DOHH2 (cell line): ENCODE data around the gene FAM107A.

Source experiments
- H3F3A ChIP-seq: fragments of 200-600 bp; sonication (generic), shearing (Covaris generic); 2 replicates; pipeline ENCODE4 v1.6.0; 2016; ENCODE audit warnings: antibody characterized with exemption, mild to moderate bottlenecking; ENCODE audit not compliant: control insufficient read depth, insufficient read depth
- H3K27ac ChIP-seq: fragments of 200-600 bp; sonication (generic); 2 replicates; pipeline ENCODE4 v1.5.1; 2014; ENCODE audit warnings: low read depth, mild to moderate bottlenecking, low read length, moderate library complexity
- H3K27me3 ChIP-seq: fragments of 200-600 bp; sonication (generic); 2 replicates; pipeline ENCODE4 v1.6.1; 2014; ENCODE audit warnings: mild to moderate bottlenecking, low read length, mixed read lengths; ENCODE audit not compliant: control insufficient read depth
- H3K36me3 ChIP-seq: fragments of 200-600 bp; sonication (generic); 2 replicates; pipeline ENCODE4 v1.6.1; 2014; ENCODE audit warnings: mild to moderate bottlenecking, low read length, moderate library complexity, mixed read lengths; ENCODE audit not compliant: control insufficient read depth
- H3K4me1 ChIP-seq: fragments of 200-600 bp; sonication (generic); 2 replicates; pipeline ENCODE4 v1.6.1; 2014; ENCODE audit warnings: mild to moderate bottlenecking, low read length, mixed read lengths; ENCODE audit not compliant: control insufficient read depth
- H3K4me2 ChIP-seq: fragments of 200-600 bp; sonication (generic); 2 replicates; pipeline ENCODE4 v1.6.0; 2014; ENCODE audit warnings: mild to moderate bottlenecking, low read length, moderate library complexity
- H3K4me3 ChIP-seq: fragments of 200-600 bp; sonication (generic); 2 replicates; pipeline ENCODE4 v1.5.1; 2014; ENCODE audit warnings: mild to moderate bottlenecking, low read length, mixed read lengths
- H3K79me2 ChIP-seq: fragments of 200-600 bp; sonication (generic); 2 replicates; pipeline ENCODE4 v1.6.1; 2014; ENCODE audit warnings: mild to moderate bottlenecking, low read length, mixed read lengths; ENCODE audit not compliant: control insufficient read depth
- H3K9me2 ChIP-seq: fragments of 200-600 bp; sonication (generic); replicated peaks from 2 replicates; pipeline ENCODE4 v1.6.1; 2014; ENCODE audit warnings: mild to moderate bottlenecking, low read length, mixed read lengths; ENCODE audit not compliant: control insufficient read depth
- H3K9me3 ChIP-seq: fragments of 200-600 bp; sonication (generic); 2 replicates; pipeline ENCODE4 v1.6.1; 2014; ENCODE audit warnings: antibody characterized with exemption, low read length, mixed read lengths; ENCODE audit not compliant: control insufficient read depth, insufficient read depth
- H4K20me1 ChIP-seq: fragments of 200-600 bp; sonication (generic); 2 replicates; pipeline ENCODE4 v1.6.0; 2014; ENCODE audit warnings: low read depth, mild to moderate bottlenecking, antibody characterized with exemption, low read length, moderate library complexity; ENCODE audit not compliant: control insufficient read depth, insufficient read depth
- EZH2phosphoT487 ChIP-seq: fragments of 200-600 bp; sonication (generic); IDR thresholded peaks from 2 replicates; pipeline ENCODE4 v1.6.1; 2017; ENCODE audit warnings: borderline replicate concordance, mild to moderate bottlenecking, antibody characterized with exemption, low read length, moderate library complexity, mixed read lengths
- TF ChIP-seq, protein P1 (sequence below): fragments of 200-600 bp; sonication (generic); IDR thresholded peaks from one replicate; pipeline ENCODE4 v1.5.1; 2014; ENCODE audit warnings: antibody characterized with exemption, mild to moderate bottlenecking, low read depth, low read length; ENCODE audit not compliant: poor library complexity, severe bottlenecking

The FAM107A gene

DNA sequence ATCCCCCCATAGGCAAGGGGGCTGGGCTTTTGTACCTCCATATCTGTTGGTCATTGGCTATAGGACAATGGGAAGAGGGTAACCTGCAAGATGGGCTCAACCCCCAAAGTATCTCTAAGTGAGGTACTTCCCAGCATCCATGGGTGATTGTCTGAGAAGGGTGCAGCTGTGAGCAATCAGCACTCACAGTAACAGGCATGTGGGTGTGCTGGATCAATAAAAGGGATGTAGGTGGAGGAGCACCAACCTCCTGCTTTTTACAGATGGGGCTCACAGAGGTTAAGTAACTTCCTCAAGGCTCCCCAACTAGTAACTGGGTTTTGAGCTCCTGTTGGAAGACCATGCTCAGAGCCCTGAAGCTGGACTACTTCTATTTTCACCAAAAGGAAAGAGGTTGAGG lies 26.4 kb upstream of the FAM107A start:
- H3K79me2 ChIP-seq, result no peaks in the 10 kb centered on the region
- H3K4me1 ChIP-seq, result no peaks in the 10 kb centered on the region
- H3K4me3 ChIP-seq, result no peak overlapping the region
- H3K9me3 ChIP-seq, result no peaks in the 10 kb centered on the region
- no peaks in the 10 kb centered on the region for H3K36me3 ChIP-seq
- no peak overlapping the region for H3K4me2 ChIP-seq
- no peaks in the 10 kb centered on the region for H4K20me1 ChIP-seq
- no peak overlapping the region for H3K27ac ChIP-seq
- no peaks in the 10 kb centered on the region for H3F3A ChIP-seq
- TF ChIP-seq, protein P1, sequence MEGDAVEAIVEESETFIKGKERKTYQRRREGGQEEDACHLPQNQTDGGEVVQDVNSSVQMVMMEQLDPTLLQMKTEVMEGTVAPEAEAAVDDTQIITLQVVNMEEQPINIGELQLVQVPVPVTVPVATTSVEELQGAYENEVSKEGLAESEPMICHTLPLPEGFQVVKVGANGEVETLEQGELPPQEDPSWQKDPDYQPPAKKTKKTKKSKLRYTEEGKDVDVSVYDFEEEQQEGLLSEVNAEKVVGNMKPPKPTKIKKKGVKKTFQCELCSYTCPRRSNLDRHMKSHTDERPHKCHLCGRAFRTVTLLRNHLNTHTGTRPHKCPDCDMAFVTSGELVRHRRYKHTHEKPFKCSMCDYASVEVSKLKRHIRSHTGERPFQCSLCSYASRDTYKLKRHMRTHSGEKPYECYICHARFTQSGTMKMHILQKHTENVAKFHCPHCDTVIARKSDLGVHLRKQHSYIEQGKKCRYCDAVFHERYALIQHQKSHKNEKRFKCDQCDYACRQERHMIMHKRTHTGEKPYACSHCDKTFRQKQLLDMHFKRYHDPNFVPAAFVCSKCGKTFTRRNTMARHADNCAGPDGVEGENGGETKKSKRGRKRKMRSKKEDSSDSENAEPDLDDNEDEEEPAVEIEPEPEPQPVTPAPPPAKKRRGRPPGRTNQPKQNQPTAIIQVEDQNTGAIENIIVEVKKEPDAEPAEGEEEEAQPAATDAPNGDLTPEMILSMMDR, result no peak
- no peak for TF ChIP-seq EZH2phosphoT487
- H3K9me2 ChIP-seq, result no peaks in the 10 kb centered on the region
- H3K27me3 ChIP-seq, result peaks cover 25% of the 10 kb centered on the region

DNA sequence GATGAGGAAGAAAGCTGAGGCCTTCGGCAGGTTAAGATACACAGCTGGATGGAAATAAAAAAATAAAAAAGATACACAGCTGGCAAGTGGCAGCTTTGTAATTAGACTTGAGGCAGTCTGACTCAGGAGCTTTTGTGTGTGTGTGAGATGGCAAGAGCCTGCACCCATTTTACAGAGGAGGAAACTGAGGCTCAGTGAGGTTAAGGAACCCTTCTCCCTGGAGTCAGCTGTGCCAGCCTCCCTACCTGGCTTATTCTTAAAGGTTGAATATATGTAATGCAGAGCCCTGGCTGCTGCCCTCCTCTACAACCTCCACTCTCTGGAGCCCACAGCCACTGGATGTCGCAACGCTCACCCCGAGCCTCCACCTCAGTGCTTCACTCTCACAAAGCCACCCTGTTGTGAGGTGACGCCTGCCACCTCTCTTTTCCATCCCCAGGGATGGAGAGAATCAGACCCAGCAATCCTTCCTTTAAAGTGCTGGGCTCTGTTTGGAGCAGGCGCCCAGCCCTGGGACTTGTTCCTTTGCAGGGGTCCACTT lies 20.6 kb upstream of the FAM107A start:
- Histone ChIP-seq H3K9me2 (no peaks in the 10 kb centered on the region), H3K4me2 (no peak overlapping the region), H3K36me3 (no peaks in the 10 kb centered on the region), H3K9me3 (no peaks in the 10 kb centered on the region), H3K4me1 (no peaks in the 10 kb centered on the region), H3K27me3 (peaks cover 11% of the 10 kb centered on the region), H3K4me3 (no peak overlapping the region), H3K27ac (no peak overlapping the region), H3K79me2 (no peaks in the 10 kb centered on the region), H3F3A (no peaks in the 10 kb centered on the region), H4K20me1 (no peaks in the 10 kb centered on the region)
- TF ChIP-seq EZH2phosphoT487, result no peak
- TF ChIP-seq, protein P1, result no peak

DNA sequence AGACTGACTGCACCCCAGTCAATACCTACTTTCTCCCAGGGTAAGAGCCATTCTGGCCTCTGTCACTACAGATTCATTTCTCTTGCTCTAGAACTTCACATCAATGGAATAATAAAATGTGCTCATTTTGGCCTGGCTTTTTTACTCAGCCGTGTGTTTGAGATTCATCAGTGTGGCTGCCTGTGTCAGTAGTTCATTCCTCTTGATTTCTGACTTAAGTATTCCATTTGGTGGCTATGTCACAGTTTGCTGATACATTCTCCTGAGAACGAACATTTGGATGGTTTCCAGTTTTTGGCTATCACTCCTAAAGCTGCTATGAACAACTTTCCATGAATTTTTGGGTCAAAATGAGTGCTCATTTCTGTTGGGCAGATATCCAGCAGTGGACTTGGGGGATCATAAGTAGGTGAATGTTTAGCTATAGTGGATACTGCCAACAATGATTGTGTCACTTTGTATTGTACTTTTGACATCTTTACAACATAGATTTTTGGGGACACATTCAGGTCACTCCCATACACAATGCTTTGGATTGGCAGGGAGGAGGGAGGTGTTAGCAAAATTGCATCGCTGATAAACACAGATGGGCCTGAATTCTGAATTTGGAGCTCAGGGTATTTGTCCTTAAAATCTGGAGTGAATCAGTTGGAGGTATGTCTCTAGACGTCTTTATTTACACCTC lies 19.8 kb upstream of the FAM107A start:
- Histone ChIP-seq H3K36me3 (no peaks in the 10 kb centered on the region), H3K9me2 (no peaks in the 10 kb centered on the region), H4K20me1 (no peaks in the 10 kb centered on the region), H3K27me3 (peaks cover 8% of the 10 kb centered on the region), H3K79me2 (no peaks in the 10 kb centered on the region), H3K27ac (no peak overlapping the region), H3K9me3 (no peaks in the 10 kb centered on the region), H3F3A (no peaks in the 10 kb centered on the region), H3K4me3 (no peak overlapping the region), H3K4me2 (no peak overlapping the region), H3K4me1 (no peaks in the 10 kb centered on the region)
- TF ChIP-seq, protein P1, result no peak
- no peak for TF ChIP-seq EZH2phosphoT487
